ENCODE data around the gene NUDC. TPM values are rescaled to one million over a fixed set of nuclear protein-coding genes. Genes with fewer than 3 reads are reported as not detected.

The NUDC gene
- total and polyA plus RNA-seq, 9 of the 15 experiments (the other 6 are each of a cell fraction or from before 2014, with no cell fraction given): 9.8 to 234 (median 149) TPM

DNA sequence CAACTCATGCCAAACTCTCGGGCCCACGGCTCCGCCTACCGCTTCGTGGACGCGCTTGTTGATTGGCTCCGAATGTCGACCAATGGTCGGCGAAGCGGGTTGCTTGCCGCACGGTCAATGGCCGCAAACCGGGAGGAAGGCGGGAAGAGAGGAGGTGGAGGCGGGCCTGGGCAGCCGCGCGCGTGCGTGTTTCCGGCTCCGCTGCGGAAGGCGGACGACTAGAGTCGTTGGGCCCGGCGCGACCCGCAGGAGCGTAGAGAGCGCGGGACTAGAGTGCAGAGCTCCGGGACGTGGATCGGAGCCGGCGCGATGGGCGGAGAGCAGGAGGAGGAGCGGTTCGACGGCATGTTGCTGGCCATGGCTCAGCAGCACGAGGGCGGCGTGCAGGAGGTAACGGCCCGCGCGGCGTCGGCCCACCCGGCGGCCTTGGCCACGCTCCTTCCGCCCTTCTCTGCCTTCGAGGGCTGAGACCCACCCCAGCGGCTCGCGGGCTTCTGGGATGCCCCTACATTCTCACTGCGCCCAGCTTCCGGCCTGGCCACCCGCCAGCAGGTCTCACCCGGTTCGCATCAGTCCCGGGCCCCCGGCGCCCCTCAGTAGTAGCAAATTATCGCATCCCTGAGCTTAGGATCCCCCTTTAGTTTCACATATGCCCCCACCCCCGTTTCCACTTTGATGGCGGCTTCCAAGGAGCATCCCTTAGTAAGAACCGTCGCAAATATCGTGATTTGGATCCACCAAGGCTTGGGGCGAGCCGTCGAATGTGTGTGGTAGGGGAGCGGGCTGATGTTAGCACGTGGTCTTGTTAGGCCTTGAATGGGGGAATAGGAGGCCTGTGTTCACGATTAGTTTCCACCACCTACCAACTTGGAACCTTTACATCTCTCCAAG, at the start of gene NUDC (continued):
- no peak for TF ChIP-seq ADNP (tag; IDR thresholded peaks at IDR 0.05)
- TF ChIP-seq CEBPB (tag; IDR thresholded peaks at IDR 0.05): no peak
- peak in 1 of 2 experiments; percentile 2; a peak in 1 of 4 replicates for TF ChIP-seq TRIM24 (IDR thresholded peaks at IDR 0.05)
- TF ChIP-seq, protein P1, sequence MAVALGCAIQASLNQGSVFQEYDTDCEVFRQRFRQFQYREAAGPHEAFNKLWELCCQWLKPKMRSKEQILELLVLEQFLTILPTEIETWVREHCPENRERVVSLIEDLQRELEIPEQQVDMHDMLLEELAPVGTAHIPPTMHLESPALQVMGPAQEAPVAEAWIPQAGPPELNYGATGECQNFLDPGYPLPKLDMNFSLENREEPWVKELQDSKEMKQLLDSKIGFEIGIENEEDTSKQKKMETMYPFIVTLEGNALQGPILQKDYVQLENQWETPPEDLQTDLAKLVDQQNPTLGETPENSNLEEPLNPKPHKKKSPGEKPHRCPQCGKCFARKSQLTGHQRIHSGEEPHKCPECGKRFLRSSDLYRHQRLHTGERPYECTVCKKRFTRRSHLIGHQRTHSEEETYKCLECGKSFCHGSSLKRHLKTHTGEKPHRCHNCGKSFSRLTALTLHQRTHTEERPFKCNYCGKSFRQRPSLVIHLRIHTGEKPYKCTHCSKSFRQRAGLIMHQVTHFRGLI (CRISPR knock-in tag; IDR thresholded peaks at IDR 0.05): no peak
- TF ChIP-seq ZFP36 (IDR thresholded peaks at IDR 0.05; ENCODE audit: low read depth, low read length, partially characterized antibody): no peak
- peak; percentile 99 for TF ChIP-seq ZC3H4 (CRISPR knock-in tag; IDR thresholded peaks at IDR 0.05; ENCODE audit: borderline replicate concordance)
- TF ChIP-seq, protein P2, sequence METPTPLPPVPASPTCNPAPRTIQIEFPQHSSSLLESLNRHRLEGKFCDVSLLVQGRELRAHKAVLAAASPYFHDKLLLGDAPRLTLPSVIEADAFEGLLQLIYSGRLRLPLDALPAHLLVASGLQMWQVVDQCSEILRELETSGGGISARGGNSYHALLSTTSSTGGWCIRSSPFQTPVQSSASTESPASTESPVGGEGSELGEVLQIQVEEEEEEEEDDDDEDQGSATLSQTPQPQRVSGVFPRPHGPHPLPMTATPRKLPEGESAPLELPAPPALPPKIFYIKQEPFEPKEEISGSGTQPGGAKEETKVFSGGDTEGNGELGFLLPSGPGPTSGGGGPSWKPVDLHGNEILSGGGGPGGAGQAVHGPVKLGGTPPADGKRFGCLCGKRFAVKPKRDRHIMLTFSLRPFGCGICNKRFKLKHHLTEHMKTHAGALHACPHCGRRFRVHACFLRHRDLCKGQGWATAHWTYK (CRISPR knock-in tag; IDR thresholded peaks at IDR 0.05): peak; percentile 79
- TF ChIP-seq POLR2A (conservative IDR thresholded peaks at IDR 0.05): peak; percentile 98
- peak; percentile 86 for TF ChIP-seq SIN3B (IDR thresholded peaks at IDR 0.05; ENCODE audit: low read depth)
- TF ChIP-seq, protein P3, sequence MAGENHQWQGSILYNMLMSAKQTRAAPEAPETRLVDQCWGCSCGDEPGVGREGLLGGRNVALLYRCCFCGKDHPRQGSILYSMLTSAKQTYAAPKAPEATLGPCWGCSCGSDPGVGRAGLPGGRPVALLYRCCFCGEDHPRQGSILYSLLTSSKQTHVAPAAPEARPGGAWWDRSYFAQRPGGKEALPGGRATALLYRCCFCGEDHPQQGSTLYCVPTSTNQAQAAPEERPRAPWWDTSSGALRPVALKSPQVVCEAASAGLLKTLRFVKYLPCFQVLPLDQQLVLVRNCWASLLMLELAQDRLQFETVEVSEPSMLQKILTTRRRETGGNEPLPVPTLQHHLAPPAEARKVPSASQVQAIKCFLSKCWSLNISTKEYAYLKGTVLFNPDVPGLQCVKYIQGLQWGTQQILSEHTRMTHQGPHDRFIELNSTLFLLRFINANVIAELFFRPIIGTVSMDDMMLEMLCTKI (IDR thresholded peaks at IDR 0.05; ENCODE audit: partially characterized antibody): no peak
- TF ChIP-seq CTBP1 (IDR thresholded peaks at IDR 0.05; ENCODE audit: borderline replicate concordance): peak; percentile 72; the same call in 1 of the 2 replicates
- no peak for TF ChIP-seq ZNF121 (CRISPR knock-in tag; conservative IDR thresholded peaks at IDR 0.05)
- TF ChIP-seq, protein P4, sequence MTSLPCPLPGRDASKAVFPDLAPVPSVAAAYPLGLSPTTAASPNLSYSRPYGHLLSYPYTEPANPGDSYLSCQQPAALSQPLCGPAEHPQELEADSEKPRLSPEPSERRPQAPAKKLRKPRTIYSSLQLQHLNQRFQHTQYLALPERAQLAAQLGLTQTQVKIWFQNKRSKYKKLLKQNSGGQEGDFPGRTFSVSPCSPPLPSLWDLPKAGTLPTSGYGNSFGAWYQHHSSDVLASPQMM (CRISPR knock-in tag; IDR thresholded peaks at IDR 0.05): no peak
- TF ChIP-seq ZNF41 (CRISPR knock-in tag; conservative IDR thresholded peaks at IDR 0.05): no peak
- peak; percentile 82 for TF ChIP-seq RB1 (IDR thresholded peaks at IDR 0.05; ENCODE audit: low read depth)
- 0 out of 2 replicates have a peak, but pooled peaks have one; percentile 68 for TF ChIP-seq RFX7 (CRISPR knock-in tag; IDR thresholded peaks at IDR 0.05)
- no peak for TF ChIP-seq ZNF408 (CRISPR knock-in tag; IDR thresholded peaks at IDR 0.05; ENCODE audit: low read depth)
- TF ChIP-seq, protein P5, sequence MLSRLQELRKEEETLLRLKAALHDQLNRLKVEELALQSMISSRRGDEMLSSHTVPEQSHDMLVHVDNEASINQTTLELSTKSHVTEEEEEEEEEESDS (CRISPR knock-in tag; IDR thresholded peaks at IDR 0.05): no peak
- TF ChIP-seq BRD9 (IDR thresholded peaks at IDR 0.05; ENCODE audit: low read depth, partially characterized antibody): no peak
- no peak for TF ChIP-seq HDAC6 (IDR thresholded peaks at IDR 0.05; ENCODE audit: low read depth, low read length)
- no peak for TF ChIP-seq ARID2 (IDR thresholded peaks at IDR 0.05)
- TF ChIP-seq RNF2 (IDR thresholded peaks at IDR 0.05): peak; percentile 66; the same call in 1 of the 2 replicates
- TF ChIP-seq, protein P6, sequence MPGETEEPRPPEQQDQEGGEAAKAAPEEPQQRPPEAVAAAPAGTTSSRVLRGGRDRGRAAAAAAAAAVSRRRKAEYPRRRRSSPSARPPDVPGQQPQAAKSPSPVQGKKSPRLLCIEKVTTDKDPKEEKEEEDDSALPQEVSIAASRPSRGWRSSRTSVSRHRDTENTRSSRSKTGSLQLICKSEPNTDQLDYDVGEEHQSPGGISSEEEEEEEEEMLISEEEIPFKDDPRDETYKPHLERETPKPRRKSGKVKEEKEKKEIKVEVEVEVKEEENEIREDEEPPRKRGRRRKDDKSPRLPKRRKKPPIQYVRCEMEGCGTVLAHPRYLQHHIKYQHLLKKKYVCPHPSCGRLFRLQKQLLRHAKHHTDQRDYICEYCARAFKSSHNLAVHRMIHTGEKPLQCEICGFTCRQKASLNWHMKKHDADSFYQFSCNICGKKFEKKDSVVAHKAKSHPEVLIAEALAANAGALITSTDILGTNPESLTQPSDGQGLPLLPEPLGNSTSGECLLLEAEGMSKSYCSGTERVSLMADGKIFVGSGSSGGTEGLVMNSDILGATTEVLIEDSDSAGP (CRISPR knock-in tag; IDR thresholded peaks at IDR 0.05): peak; percentile 11; the same call in 1 of the 2 replicates
